Activated gamma-delta T cell treated with Interleukin-2 at 50 U/mL for 16 hours (primary cell): ENCODE data around the gene FTHL17.

Source experiments
- DNase-seq: peaks from one replicate; pipeline ENCODE4 v3.0.0-alpha.2; 2020

Gene FTHL17

GRCh38 chrX:31036895-31037294 lies 34.9 kb downstream of the FTHL17 start:
- no peak for DNase-seq

- DNase-seq: no peak
Measured at GRCh38 chrX:31027351-31027750, 44.5 kb downstream of the FTHL17 start.

- no peak for DNase-seq
Measured at GRCh38 chrX:31024866-31025265, 47.0 kb downstream of the FTHL17 start.

- DNase-seq: no peak
Measured at GRCh38 chrX:31021537-31021936, 50.3 kb downstream of the FTHL17 start.
